Activated CD8-positive, alpha-beta memory T cell treated with anti-CD3 and anti-CD28 coated beads for 48 hours (primary cell): ENCODE data around the gene GABRA4.

Source experiments
- DNase-seq, 3 experiments: peaks; one replicate each; pipeline ENCODE4 v3.0.0-alpha.2; 2020; ENCODE audit warnings: low read depth in 2 of 3, low spot score in 2 of 3

The GABRA4 gene

DNA sequence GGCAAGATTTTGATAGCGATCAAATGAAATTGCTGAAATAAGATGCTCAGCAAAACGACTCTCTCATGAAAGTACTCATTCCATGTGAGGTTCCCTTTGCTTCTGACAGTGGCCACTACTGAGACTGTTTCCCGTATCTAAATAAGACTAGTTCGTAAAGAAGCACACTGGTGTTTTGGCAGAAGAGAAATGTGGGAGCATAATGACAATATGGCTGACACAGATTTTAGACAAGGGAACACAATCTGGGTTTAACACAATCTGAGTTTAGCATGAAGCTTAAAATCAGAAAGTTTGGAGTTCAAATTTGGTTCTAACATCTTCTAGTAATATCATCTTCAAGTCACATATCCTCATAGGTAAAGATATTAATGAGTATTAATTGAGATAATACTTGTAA, 13.7 kb downstream of the GABRA4 start:
- DNase-seq: no peak

DNA sequence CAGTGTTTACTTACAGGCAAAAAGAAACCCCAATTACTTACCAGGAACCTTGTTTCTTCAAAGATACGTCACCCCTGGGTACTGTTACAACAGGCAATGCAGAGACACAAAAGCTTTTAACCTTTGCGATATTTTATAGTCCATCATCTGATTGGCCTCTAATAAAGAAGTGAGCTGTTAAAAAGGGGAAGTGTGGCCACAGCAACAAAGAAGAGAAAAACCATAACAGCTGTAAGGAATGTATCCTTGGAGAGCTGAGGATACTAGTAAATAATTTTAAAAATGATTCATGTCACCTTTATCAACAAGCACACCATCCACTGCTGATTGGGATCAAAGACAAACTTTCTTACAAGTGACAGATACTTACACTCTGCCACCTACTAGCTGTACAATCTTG, 14.1 kb downstream of the GABRA4 start:
- DNase-seq: no peak

GRCh38 chr4:46977245-46977644, 16.1 kb downstream of the GABRA4 start:
- DNase-seq: no peak

- no peak for DNase-seq
Measured at GRCh38 chr4:46975812-46976553, 17.4 kb downstream of the GABRA4 start.

- DNase-seq: no peak
Measured at GRCh38 chr4:46974891-46975543, 18.4 kb downstream of the GABRA4 start.

DNA sequence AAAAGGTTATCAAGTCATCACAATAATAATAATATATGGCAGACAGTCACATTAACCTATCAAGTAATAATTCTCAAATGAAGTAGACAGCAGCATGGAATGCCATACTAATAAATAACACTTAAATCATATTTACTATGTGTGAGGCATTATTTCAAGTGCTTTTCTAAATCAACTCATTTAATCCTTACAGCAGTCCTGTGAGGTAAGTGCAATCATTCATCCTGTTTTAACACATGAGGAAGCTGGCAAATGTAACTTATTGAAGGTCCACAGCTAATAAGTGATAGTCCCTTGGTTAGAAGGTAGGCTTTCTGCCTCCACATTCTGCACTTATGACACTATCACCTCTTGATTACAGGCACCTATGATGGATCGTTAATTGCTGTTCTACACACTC, 24.5 kb downstream of the GABRA4 start:
- no peak for DNase-seq

GRCh38 chr4:46967631-46968030, 25.8 kb downstream of the GABRA4 start:
- DNase-seq: no peak

DNA sequence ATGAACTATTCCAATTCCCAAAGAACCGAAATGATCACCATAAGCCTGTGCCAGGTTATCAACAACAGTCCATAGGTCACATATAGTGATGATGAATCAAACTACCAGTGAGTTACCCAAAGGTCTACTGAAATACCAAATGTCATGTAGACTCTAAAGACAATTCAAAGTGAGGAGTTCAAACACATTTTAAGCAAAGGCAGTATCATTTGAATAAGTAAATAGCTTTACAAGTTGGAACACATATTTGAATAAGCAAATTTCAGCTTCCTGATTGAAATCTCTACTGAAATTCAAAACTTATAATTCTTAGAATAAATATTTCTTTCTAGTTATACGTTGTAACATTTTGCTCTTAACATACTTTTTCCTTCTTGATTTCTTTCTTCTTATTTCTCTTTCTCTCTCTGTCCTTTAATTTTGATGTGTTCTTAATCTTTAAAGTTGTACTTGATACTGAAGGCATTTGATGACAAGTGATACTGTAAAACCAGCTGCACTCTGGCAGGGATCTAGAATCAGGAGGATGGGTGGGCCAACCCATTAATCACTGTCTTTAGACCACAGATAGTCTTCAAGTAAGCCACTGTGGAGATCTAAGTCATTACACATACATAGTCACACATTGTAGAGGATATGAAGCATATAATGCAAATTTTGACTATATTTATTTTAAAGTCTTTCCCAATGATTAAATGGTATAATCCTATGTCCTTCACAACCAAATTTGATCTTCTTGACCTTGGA, 34.5 kb downstream of the GABRA4 start:
- no peak for DNase-seq

GRCh38 chr4:46956451-46956850, 36.9 kb downstream of the GABRA4 start:
- DNase-seq: no peak

DNA sequence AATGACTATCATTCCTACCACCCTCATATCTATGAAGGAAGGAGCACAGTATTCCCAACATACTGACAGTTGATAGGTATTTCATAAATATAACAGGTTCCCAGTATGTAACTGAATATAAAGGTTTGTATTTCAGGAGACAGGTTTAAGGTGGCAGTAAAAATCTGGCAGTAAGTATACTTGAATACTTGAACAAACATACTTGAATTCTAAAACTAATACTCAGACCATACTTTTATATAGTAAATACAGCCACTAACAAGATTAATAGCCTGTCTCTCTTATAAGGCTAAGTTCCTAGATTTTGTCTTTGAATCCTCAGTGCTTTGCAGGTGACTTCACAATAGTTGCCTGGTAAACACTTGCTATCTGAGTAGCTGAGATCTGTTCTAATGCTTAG, 37.8 kb downstream of the GABRA4 start:
- DNase-seq: no peak

DNA sequence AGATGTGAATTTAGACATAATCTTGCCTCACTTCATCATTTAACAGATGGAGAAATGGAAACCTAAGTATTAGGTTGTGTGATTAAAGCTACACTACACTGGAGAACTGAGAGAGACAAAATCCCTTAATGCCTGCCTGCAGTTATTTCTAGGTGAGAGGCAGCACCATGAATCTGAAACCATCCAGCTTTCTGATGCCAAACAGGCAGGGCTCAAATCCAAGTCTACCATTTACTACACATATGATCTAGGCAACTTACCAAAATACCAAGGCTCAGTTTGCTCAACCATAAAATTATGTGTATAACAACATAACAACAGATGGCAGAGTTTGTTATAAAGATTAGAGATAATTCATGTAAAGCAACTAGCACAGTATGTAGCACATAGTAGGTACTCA, 38.7 kb downstream of the GABRA4 start:
- DNase-seq: no peak

- no peak for DNase-seq
Measured at GRCh38 chr4:46953564-46953963, 39.8 kb downstream of the GABRA4 start.

DNA sequence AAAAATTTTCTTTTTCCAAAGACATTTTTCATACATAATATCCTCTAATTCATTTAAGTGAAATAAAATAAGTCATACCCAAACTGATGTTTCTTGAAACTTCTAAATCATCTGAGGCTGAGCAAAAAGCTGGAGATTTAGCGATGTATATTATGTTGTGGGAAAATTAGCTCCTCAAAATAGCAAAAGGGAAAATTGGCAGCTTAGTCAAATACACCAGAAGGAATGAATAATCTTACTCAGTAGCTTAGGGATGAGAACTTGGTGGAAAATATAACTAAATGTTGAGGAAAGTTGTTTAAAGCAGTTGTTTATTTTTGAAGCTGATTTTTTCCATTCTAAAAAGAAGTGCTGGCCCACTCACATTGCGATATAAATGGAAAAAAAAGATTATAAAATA, 40.9 kb downstream of the GABRA4 start:
- DNase-seq: no peak

GRCh38 chr4:46950826-46951225, 42.6 kb downstream of the GABRA4 start:
- no peak for DNase-seq

GRCh38 chr4:46949822-46950221, 43.6 kb downstream of the GABRA4 start:
- no peak for DNase-seq

DNA sequence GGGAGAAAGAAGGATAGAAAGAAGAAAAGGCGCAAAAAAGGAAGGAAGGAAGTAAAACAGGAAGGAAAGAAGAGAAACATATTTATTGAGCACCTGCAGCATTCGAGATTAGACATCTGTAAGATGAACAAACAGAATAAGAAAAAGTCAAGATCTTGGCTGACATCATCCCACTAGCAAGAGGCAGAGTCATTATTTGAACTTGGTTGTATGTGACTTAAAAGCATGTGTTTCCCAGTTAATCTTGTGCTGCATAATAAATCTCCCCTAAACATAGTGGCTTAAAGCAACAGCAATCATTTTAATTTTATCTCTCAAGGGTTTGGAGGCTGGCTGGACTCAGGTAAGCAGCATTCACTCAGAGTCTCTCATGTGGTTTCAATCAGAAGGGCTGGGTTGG, 45.8 kb downstream of the GABRA4 start:
- no peak for DNase-seq

GRCh38 chr4:46946919-46947536, 46.4 kb downstream of the GABRA4 start:
- DNase-seq: no peak

DNA sequence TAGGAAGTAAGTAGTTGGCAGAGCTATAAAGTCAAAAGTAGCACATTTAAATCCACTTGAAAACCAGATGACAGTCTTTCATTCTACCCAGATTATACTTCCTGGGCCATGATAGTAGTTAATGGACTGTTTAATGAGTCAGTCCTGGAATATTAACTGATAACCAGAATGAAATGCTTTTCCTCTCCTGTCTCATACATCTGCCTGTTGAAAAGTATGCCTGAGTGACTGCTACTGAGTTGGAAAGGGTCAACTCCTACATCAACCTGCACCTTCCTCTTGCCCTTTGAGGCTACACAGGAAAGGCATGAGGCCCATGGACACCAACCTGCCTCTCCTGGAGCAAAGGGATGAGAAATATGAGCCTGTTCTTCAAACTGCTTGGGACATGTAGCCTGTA, 48.3 kb downstream of the GABRA4 start:
- DNase-seq: no peak

DNA sequence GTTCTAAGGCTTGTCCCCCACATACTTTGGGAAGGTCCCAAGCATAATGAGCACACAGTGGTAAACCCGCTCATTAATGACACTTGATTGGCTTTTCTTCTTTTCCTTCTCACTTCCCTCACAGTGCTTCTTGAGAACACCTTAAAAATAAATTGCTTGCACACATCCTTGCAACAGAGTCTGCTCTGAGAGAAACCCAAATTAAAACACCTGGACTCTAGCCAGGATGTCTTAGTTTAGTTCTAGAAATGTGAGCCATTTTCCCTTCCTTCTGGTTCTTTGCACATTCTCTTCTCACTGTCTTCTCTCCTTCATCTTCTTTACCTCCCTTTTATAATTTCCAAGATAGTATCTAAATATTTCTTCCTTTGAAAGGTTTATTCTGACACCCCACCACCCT, 49.0 kb downstream of the GABRA4 start:
- no peak for DNase-seq

- DNase-seq: no peak
Measured at GRCh38 chr4:46937493-46937892, 55.9 kb downstream of the GABRA4 start.

GRCh38 chr4:46934726-46935125, 58.7 kb downstream of the GABRA4 start:
- DNase-seq: no peak

DNA sequence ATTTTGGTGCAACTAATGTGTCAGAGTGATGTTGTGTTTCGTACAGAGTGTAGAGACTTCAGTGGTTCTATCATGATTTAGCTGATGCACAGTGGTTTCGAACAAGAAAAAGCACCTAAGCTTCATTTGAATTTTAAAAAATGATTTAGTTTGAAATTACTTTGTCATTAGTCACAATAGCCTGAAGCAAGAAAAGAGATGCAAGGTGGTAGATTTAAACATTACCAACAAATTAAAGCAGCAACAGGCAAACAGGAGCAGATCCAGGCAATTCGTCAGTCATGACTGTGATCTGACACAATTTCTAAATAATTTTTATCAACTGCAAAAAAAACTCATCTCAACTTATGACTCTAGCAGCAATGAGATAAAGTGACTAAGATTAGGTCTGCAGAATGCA, 59.7 kb downstream of the GABRA4 start:
- DNase-seq: no peak
